IMR-90 (cell line): ENCODE measurements around the gene ENOX1. TPM values are rescaled to one million over a fixed set of nuclear protein-coding genes. Genes with fewer than 3 reads are reported as not detected.

Source experiments
- ATAC-seq: fragments of 200-7000 bp; cut with Tn5 transposase; 2 replicates; pipeline ENCODE4 v1.9.1; 2020; ENCODE audit warnings: low read depth, mild to moderate bottlenecking, moderate library complexity
- BruUV-seq: library from RNA; stranded (reverse); fragments of 400-500 nt; replicated peaks from 2 replicates; lab custom pipeline; 2021; lab: Mats Ljungman, UMichigan
- CTCF ChIA-PET: fragments of 300-600 bp; formaldehyde crosslinking; extraction: SDS; loops from one replicate; lab custom pipeline; 2021; ENCODE audit warnings: antibody characterized with exemption; lab: Yijun Ruan, JAX
- POLR2A ChIA-PET: fragments of 300-600 bp; sonication (Branson Sonifier 250); formaldehyde crosslinking; loops from one replicate; lab custom pipeline; 2022; ENCODE audit warnings: antibody characterized with exemption; ENCODE audit not compliant: unreplicated experiment; lab: Charles Lee
- DNase-seq: peaks from one replicate; pipeline ENCODE4 v3.0.0; 2013
- H2AFZ ChIP-seq: replicated peaks from 2 replicates; pipeline ENCODE3; 2013; ENCODE audit warnings: low read length, mild to moderate bottlenecking; ENCODE audit not compliant: poor library complexity
- H2AK5ac ChIP-seq: 2 replicates; pipeline ENCODE4 v1.6.1; 2013; ENCODE audit warnings: low read depth, low read length, inconsistent platforms
- H2AK9ac ChIP-seq: replicated peaks from 2 replicates; pipeline ENCODE3; 2013; ENCODE audit warnings: mild to moderate bottlenecking, low read depth, low read length, moderate library complexity; ENCODE audit not compliant: poor library complexity
- H2BK120ac ChIP-seq: 2 replicates; pipeline ENCODE4 v1.6.1; 2013; ENCODE audit warnings: low read depth, low read length, inconsistent platforms
- H2BK15ac ChIP-seq: 3 replicates; pipeline ENCODE4 v1.6.1; 2013; ENCODE audit warnings: low read depth, low read length, inconsistent platforms
- H2BK20ac ChIP-seq: 2 replicates; pipeline ENCODE4 v1.6.1; 2013; ENCODE audit warnings: low read depth, mild to moderate bottlenecking, inconsistent platforms, low read length, moderate library complexity
- H2BK5ac ChIP-seq: 2 replicates; pipeline ENCODE4 v1.6.1; 2013; ENCODE audit warnings: mild to moderate bottlenecking, low read depth, low read length, inconsistent platforms; ENCODE audit not compliant: poor library complexity, severe bottlenecking
- H3K14ac ChIP-seq: replicated peaks from 2 replicates; pipeline ENCODE4 v1.6.1; 2013; ENCODE audit warnings: low read depth, low read length, inconsistent platforms
- H3K18ac ChIP-seq: 2 replicates; pipeline ENCODE4 v1.6.1; 2013; ENCODE audit warnings: low read depth, low read length, control low read depth
- H3K23ac ChIP-seq: 2 replicates; pipeline ENCODE4 v1.6.1; 2013; ENCODE audit warnings: low read depth, low read length, inconsistent platforms
- H3K27ac ChIP-seq: 2 replicates; pipeline ENCODE4 v1.5.1; 2013; ENCODE audit warnings: mild to moderate bottlenecking, control low read depth, low read length; ENCODE audit not compliant: insufficient read depth
- H3K27me3 ChIP-seq: 2 replicates; pipeline ENCODE4 v1.6.1; 2013; ENCODE audit warnings: low read length; ENCODE audit not compliant: control insufficient read depth, insufficient read depth
- H3K36me3 ChIP-seq: 2 replicates; pipeline ENCODE4 v1.6.1; 2013; ENCODE audit warnings: low read length, mixed read lengths; ENCODE audit not compliant: control insufficient read depth, insufficient read depth
- H3K4ac ChIP-seq: 2 replicates; pipeline ENCODE4 v1.6.1; 2013; ENCODE audit warnings: low read depth, low read length, inconsistent platforms
- H3K4me1 ChIP-seq: 2 replicates; pipeline ENCODE4 v1.6.1; 2013; ENCODE audit warnings: low read length, mixed read lengths; ENCODE audit not compliant: control insufficient read depth, insufficient read depth
- H3K4me2 ChIP-seq: 2 replicates; pipeline ENCODE4 v1.6.1; 2013; ENCODE audit warnings: low read depth, mild to moderate bottlenecking, control low read depth, low read length, moderate library complexity
- H3K4me3 ChIP-seq: 2 replicates; pipeline ENCODE4 v1.5.1; 2013; ENCODE audit warnings: low read depth, mild to moderate bottlenecking, control low read depth, low read length, moderate library complexity; ENCODE audit not compliant: insufficient read depth
- H3K56ac ChIP-seq: 2 replicates; pipeline ENCODE4 v1.6.1; 2013; ENCODE audit warnings: low read length, inconsistent platforms; ENCODE audit not compliant: insufficient read depth; ENCODE audit errors: extremely low read depth
- H3K79me1 ChIP-seq, 2 experiments: 2 replicates each; pipeline ENCODE4 v1.6.1; 2013; ENCODE audit warnings: low read length in 2 of 2, inconsistent platforms in 1 of 2, low read depth in 1 of 2
- H3K9ac ChIP-seq: 2 replicates; pipeline ENCODE4 v1.6.1; 2013; ENCODE audit warnings: low read depth, low read length, control low read depth
- H3K9me1 ChIP-seq: 2 replicates; pipeline ENCODE4 v1.6.1; 2013; ENCODE audit warnings: low read length, inconsistent platforms; ENCODE audit not compliant: insufficient read depth
- H3K9me3 ChIP-seq: 2 replicates; pipeline ENCODE4 v1.6.1; 2013; ENCODE audit warnings: low read length; ENCODE audit not compliant: control insufficient read depth, insufficient read depth
- H4K20me1 ChIP-seq: 2 replicates; pipeline ENCODE4 v1.6.1; 2013; ENCODE audit warnings: low read length, inconsistent platforms; ENCODE audit not compliant: insufficient read depth
- H4K5ac ChIP-seq: 2 replicates; pipeline ENCODE4 v1.6.1; 2013; ENCODE audit warnings: mild to moderate bottlenecking, low read depth, low read length, control low read depth
- H4K8ac ChIP-seq, 2 experiments: 2 replicates each; pipeline ENCODE4 v1.6.1; 2013; ENCODE audit warnings: low read depth in 2 of 2, low read length in 2 of 2, control low read depth in 1 of 2, inconsistent platforms in 1 of 2
- H4K91ac ChIP-seq: 2 replicates; pipeline ENCODE4 v1.6.1; 2013; ENCODE audit warnings: low read depth, low read length, inconsistent platforms; ENCODE audit not compliant: insufficient read depth
- MAZ ChIP-seq: IDR thresholded peaks from 2 replicates; pipeline ENCODE4 v1.6.1; 2012; ENCODE audit warnings: low read depth, mild to moderate bottlenecking, low read length, improper control_type of control experiment, moderate library complexity, borderline replicate concordance
- dilution Hi-C: fragments of 300-500 bp; cut with HindIII; formaldehyde crosslinking; loops from one replicate; pipeline ENCODE4 v1.14.3; 2018; ENCODE audit warnings: low sequenced_read_pairs; ENCODE audit not compliant: unreplicated experiment
- in situ Hi-C: fragments of 300-500 bp; cut with MboI; formaldehyde crosslinking; loops from 3 replicates; pipeline ENCODE4 v1.14.3; 2019; ENCODE audit warnings: low sequenced_read_pairs, inconsistent platforms, mixed read lengths
- intact Hi-C: fragments of 100-400 bp; cut with micrococcal nuclease; formaldehyde crosslinking; loops from 2 replicates; pipeline ENCODE4 v1.10.0; 2022
- polyA plus RNA-seq, 3 experiments: library from polyadenylated mRNA; depleted of rRNA; stranded (reverse); fragments of >200 nt; gene quantifications; 2 replicates each; pipeline ENCODE4 v1.2.3, GENCODE V29; 2012; ENCODE audit warnings: low replicate concordance in 1 of 3
- total RNA-seq: library from RNA; depleted of rRNA; stranded (reverse); fragments of >200 nt; gene quantifications from 2 replicates; pipeline ENCODE4 v1.2.3, GENCODE V29; 2012

The ENOX1 gene
- total and polyA plus RNA-seq, 2 of the 4 experiments (the other 2 are of a cell fraction) = 0.99 to 1.3 TPM

GRCh38 chr13:43171489-43171888 lies 615.3 kb downstream of the ENOX1 start:
- CTCF ChIA-PET = no interaction called here
- no peak for ATAC-seq

More at GRCh38 chr13:43171489-43171888, 615.3 kb downstream of the ENOX1 start:
- no peak overlapping the region for H3K18ac ChIP-seq
- H3K27ac ChIP-seq = no peak overlapping the region
- no peaks in the 10 kb centered on the region for H3K36me3 ChIP-seq
- no peak overlapping the region for H2AK9ac ChIP-seq
- H3K4ac ChIP-seq = no peak overlapping the region
- H3K9me3 ChIP-seq = no peaks in the 10 kb centered on the region
- no peak overlapping the region for H3K23ac ChIP-seq
- H3K79me1 ChIP-seq = no peaks in the 10 kb centered on the region
- no TSS peak for BruUV-seq
- H3K56ac ChIP-seq = no peak overlapping the region
- H4K5ac ChIP-seq = no peak overlapping the region
- H2AK5ac ChIP-seq = no peak overlapping the region
- H4K91ac ChIP-seq = no peak overlapping the region
- H2BK15ac ChIP-seq = no peak overlapping the region
- H2BK120ac ChIP-seq = no peak overlapping the region
- POLR2A ChIA-PET = no interaction called here
- no peak overlapping the region for H4K8ac ChIP-seq
- in situ Hi-C loops = no loop called here
- no peak overlapping the region for H2AFZ ChIP-seq
- intact Hi-C loops = no loop called here
- DNase-seq = no peak
- dilution Hi-C loops = no loop called here
- TF ChIP-seq MAZ = no peak
- no peaks in the 10 kb centered on the region for H3K4me1 ChIP-seq
- no peak overlapping the region for H3K9ac ChIP-seq
- no peak overlapping the region for H2BK20ac ChIP-seq
- no peaks in the 10 kb centered on the region for H3K9me1 ChIP-seq
- no peak overlapping the region for H3K4me3 ChIP-seq
- H3K4me2 ChIP-seq = no peak overlapping the region
- H3K27me3 ChIP-seq = no peaks in the 10 kb centered on the region; the same call in 1 of the 2 replicates
- H2BK5ac ChIP-seq = no peak overlapping the region
- no peaks in the 10 kb centered on the region for H4K20me1 ChIP-seq
- H3K14ac ChIP-seq = no peak overlapping the region
